GM23248 (cell line): ENCODE data around the gene FAM120A.

Source experiments
- EZH2 ChIP-seq: fragments of 200-600 bp; sonication (generic); IDR thresholded peaks from 2 replicates; pipeline ENCODE4 v1.6.1; 2018; ENCODE audit warnings: antibody characterized with exemption, mild to moderate bottlenecking; ENCODE audit not compliant: insufficient read depth, poor library complexity, severe bottlenecking
- EZH2phosphoT487 ChIP-seq: fragments of 200-600 bp; sonication (generic); IDR thresholded peaks from 2 replicates; pipeline ENCODE4 v1.6.1; 2018; ENCODE audit warnings: antibody characterized with exemption, moderate library complexity, mild to moderate bottlenecking, low read depth; ENCODE audit not compliant: insufficient read depth

DNA sequence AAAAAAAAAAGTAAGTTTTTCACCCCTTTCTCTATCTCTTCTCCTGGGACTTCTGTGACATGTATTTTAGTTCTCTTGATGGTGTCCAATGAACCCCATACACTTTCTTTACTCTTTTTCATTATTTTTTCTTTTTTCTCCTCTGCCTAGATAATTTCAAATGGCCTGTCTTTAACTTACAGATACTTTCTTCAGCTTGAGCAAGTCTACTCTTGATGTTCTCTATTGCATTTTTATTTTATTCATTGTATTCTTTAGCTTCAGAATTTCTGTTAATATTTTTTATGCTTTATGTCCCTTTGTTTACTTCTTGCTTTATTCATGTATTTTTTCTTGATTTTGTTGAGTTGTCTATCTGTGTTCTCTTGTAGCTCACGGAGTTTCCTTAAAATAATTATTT is 32.5 kb upstream of the FAM120A start:
- TF ChIP-seq EZH2 (no peak), EZH2phosphoT487 (no peak)
